ENCODE data around the gene CTIF.

The CTIF gene

DNA sequence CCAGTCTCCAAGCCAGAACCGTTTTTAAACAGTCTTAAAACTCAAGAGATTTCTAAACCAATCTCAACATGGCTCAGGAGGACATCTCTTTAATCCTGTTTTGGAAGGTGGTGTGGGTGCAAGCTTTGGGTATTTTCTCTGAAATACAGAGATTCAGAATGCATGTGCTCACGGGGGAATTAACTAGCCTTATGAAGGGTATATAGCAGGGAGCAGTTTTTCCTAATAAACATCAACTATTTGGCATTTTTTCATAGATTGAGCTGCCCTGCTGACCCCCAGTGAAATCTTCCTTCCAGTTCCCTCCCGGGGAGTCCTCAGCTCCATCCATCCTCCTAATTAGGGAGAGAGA is 289.3 kb downstream of the CTIF start:
- no peak for DNase-seq

DNA sequence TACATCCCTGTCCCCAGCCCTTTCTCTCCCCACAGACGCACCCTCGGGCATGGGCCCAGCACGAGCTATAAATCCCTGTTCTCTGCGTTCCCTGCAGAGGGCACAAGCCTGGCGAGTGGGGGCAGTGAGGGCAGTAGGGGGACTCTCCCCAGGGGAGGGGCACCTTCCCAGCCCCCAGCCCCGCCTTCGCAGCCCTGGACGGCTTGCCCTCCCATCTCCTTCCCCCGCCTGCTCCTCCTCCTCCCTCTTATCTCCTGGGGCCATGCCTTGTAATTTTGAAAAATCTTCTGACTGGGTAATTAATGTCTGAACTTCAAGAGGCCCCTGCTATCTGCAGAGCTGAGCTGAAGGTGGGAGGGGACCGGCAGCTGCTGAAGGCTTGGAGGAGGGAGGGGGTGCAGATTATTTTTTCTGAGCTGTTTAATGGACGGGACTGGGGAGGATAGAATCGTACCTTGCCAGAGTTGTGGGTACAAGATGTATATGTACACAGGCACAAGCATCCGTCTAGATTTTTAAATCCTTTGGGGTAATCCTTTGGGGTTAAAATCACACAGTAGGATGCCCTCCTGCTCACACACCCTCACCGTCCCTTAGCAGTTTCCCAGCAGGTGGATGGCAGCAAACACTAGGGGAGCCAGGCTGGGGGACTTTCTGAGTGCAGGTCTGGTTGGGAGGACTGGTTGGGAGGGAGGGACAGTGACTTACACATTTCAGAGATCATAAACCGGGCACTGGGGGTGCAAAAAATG is 290.0 kb downstream of the CTIF start:
- DNase-seq: peak; percentile 86

DNA sequence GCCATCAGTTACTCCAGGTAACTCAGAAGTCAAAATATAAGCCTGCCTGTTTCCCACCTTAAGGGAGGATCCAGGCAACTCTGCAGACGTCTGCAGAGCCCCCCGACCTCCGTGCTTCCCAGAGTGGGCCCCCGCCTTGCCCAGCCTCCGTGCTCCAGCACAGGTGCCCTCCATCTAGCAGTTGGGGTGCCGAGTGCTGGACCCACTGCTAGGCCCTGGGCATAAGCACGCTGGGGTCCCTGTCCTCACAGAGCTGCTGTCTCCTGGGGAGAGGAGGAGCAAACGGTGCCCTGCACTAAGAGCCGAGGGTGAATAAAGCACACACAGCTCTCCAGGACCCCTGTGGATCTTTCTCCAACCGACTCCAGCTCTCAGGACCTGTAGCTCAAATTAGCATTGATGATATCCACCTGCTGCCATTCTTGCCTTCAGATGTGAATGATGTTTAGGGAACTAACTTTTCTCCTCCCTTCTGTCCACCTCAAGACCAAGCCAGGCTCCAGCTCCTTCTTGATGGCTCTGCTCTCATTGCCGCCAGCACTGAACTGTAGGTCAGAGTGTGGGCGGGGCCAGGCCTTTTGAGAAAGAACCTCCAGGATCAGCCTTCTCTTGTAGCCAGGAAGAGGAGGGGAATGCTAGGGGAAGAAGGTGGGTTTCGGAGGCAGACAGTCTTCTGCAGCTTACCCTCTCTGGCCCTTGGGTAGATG is 290.8 kb downstream of the CTIF start:
- DNase-seq: peak; percentile 23

- no peak for DNase-seq
These were observed 292.4 kb downstream of the CTIF start for GRCh38 chr18:48831113-48831759.

GRCh38 chr18:48831802-48832201 is 293.0 kb downstream of the CTIF start:
- no peak for DNase-seq

DNA sequence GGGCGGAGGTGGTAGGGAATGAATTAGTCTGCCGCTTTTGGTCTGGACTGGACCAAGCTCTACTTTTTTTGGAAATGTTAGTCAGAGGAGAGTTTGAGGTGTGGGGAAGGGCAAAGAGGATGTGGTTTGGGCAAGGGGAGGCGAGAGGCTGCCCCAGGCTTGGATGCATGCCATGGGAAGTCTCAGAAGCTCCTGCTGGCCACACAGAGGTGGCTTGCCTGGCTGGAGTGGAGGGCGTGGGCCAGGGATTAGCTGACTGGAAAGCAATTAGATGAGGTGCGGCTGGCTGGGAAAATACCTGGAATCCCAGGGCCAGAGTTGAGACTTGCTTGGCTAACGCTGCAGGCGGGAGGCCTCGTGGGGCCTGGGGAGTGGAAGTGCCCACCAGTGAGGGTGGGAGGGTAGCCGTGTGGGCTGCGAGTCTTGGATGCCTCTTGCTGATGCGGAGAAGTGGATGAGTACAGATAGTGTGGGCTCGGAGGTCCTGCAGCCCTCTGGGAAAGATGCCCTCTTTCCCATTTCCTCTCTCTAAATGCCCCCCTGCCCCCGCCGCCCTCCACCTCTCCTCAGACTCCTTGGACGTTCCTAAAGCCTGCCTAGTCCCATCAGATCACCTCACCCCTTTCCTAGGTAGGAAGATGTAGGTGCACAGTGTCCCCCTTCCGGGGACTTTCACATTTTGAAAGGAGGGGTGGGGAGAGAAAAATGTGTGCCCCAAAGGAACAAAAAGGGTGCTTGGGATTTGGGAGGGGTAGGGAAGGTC is 294.3 kb downstream of the CTIF start:
- peak; percentile 46 for DNase-seq

DNA sequence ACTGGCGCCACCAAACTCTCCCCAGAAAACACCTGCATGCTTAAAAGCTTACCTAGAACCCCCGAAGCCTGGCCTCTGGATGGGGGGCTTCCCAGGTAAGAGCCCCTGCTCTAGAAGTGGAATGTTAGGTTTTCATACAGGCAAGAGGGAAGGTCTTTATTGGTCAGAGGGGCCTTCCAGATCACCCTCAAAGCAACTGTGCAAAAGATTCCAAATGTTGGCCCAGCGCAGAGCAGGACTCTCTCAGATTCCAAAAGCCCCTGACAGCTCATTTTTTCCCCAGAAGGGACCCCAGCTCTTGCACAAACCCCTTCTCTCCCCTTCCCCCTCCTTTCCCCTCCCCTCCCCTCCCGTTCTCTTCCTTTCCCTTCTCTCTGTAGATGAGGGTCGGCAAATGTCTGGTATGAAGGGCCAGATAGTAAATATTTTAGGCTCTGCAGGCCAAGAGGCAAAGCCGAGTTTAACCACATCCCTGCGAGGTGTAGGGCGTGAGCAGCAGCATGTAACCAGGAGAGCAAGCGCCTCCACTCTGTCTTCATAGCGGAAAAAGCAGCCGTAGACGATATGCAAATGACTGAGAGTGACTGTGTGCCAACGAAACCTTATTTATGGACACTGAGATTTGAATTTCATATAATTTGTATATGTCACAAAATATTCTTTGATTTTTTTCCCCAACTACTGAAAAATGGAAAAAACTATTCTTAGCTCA is 295.0 kb downstream of the CTIF start:
- DNase-seq: peak; percentile 51

GRCh38 chr18:48834413-48835031 is 295.7 kb downstream of the CTIF start:
- peak; percentile 82 for DNase-seq

- DNase-seq: peak; percentile 17
These were observed 296.3 kb downstream of the CTIF start for GRCh38 chr18:48835119-48835518.

- no peak for DNase-seq
These were observed 296.9 kb downstream of the CTIF start for GRCh38 chr18:48835745-48836170.

GRCh38 chr18:48836231-48836805 is 297.5 kb downstream of the CTIF start:
- DNase-seq: no peak

GRCh38 chr18:48836806-48837615 is 298.2 kb downstream of the CTIF start:
- DNase-seq: no peak

DNA sequence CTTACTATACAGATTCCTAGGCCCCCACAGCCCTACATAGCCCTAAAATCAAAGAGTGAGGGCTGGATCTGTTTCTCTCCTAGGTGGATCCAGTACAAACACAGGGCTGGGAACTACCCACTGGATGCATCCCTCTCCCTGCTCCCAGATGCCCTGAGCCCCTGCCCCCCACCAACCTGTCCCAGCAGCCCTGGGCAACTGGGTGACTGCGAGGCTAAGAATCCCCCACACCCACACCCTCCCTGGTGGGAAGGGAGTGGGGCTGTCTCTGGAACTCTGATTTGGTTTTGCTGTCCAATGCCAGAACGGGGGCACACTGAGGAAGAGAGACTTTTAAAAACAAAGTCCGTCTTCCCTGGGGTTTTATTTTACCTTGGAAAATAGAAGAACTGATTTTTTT is 298.8 kb downstream of the CTIF start:
- DNase-seq: no peak

DNA sequence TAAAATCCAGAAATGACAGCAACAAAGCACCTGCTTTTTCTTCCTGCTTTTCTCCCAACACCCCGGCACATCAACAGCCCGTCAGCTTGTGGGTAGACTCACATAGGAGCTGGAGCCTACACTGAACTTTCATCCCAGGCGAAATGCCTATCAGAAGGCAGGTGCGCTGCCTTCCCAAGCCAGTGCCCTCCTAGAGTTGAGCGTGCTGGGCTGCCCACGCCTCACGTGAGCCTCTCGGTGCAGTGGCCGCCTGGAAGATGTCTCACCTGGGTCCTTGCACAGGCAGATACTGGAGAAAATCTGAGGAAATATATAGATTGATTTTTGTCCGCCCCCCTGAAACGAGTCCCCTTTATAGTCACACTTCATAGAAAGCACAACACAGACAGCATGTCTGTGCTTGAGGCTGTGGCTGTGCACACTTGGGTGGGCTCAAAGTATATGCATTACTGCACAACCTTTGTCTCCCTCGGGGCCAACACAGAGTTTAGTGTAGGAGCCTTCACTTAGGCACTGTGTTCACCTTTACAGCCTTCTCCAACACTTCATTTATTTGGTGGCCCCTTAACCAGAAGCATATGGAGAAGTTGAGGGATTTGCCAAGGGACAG is 299.4 kb downstream of the CTIF start:
- DNase-seq: no peak

DNA sequence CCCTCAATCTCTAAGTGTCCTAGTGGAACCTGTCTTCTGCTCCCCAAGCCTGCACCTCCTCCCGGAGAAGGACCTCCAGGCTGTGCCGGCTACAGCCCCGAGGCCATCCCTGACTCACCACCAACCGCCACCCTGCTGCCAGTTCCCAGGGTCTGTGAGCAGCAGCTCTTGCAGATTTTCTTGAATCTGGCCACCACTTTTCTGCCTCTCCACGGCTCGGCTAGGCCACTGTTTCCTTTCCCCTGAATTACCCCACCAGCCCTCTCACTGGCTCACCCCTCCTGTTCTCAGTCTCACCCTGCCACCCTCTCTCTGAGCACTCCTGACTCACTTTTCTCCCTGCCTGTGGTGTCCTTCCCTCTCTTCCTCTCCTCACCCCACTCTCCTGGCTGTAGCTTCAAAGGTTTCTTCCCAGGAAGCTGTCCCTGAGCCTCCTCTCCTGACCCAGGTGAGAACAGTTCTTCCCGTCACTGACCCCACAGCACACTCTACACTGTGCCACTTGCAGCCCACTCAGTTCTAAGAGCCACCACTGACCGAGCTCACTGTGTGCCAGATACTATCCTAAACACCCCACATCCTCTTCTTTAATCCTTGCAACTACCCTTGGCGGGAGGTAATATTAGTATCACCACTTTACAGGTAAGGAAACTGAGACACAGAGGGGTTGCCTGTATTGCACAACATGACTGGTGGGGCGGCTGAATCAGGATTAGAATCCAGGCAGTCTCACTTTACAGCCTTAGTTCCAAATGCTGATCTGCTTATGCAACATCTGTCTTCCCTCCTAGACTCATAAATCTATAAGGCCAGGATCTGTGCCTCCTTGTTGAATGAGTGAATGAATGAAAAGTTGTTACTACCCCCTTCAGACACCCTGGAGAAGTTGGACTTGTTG is 300.3 kb downstream of the CTIF start:
- DNase-seq: no peak

- DNase-seq: no peak
These were observed 301.1 kb downstream of the CTIF start for GRCh38 chr18:48839819-48840490.

- DNase-seq: no peak
These were observed 301.7 kb downstream of the CTIF start for GRCh38 chr18:48840491-48840877.

GRCh38 chr18:48841381-48842258 is 302.8 kb downstream of the CTIF start:
- DNase-seq: peak; percentile 28
